GM18499 (cell line): ENCODE results near the gene NFKBIE.
"Not testable (repeated sequence)": the region's sequence is repeated elsewhere in the genome, so short reads cannot be mapped to it uniquely, and the experiment has no call there.

ENCODE experiments used
- ATAC-seq: cut with Tn5 transposase; IDR thresholded peaks from one replicate; pipeline ENCODE4 v1.9.1; 2021; ENCODE audit warnings: moderate number of reproducible peaks; ENCODE audit not compliant: insufficient read depth, unreplicated experiment

NFKBIE gene, protein sequence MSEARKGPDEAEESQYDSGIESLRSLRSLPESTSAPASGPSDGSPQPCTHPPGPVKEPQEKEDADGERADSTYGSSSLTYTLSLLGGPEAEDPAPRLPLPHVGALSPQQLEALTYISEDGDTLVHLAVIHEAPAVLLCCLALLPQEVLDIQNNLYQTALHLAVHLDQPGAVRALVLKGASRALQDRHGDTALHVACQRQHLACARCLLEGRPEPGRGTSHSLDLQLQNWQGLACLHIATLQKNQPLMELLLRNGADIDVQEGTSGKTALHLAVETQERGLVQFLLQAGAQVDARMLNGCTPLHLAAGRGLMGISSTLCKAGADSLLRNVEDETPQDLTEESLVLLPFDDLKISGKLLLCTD

DNA sequence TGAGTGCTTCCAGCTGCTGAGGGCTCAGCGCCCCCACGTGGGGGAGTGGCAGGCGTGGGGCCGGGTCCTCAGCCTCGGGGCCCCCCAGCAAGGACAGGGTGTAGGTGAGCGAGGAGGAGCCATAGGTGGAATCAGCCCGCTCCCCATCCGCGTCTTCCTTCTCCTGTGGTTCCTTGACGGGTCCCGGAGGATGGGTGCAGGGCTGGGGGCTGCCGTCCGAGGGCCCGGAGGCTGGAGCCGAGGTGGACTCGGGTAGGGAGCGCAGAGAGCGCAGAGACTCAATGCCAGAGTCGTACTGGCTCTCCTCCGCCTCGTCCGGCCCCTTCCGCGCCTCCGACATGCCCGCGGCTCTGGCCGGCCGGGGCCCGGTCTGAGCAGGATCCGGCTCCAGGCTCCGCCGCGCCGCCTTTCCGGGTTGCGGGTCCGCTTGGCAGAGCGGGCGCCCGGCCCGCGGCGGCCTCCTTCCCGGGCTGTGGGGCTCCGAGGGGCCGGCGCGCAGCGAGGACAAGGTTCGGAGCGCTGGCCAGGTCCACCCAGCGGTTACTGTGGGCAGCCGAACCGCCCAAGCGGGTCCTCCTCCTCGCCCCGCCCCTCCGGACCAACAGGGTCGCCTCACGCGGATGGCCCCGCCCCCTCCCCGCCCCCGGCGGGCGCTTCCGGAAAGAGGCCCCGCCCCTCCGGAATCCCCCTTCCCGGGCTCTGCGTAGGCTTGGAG is at the start of gene NFKBIE:
Gene NFKBIE (minus strand): TSS at position 545 of the 715 bp plus-strand sequence. CDS start 205 bp downstream, at position 340.
- ATAC-seq: no peak

GRCh38 chr6:44314657-44315056 is 49.3 kb upstream of the NFKBIE start:
- ATAC-seq: not testable (repeated sequence)

- peak; percentile 66 for ATAC-seq
Measured at GRCh38 chr6:44312901-44313788, 47.8 kb upstream of the NFKBIE start, which contains the start of gene AARS2. AARS2 (minus strand) TSS chr6:44313347; CDS start chr6:44313323, 24 bp downstream.

GRCh38 chr6:44311767-44312166 is 46.4 kb upstream of the NFKBIE start:
- no peak for ATAC-seq

- ATAC-seq: no peak
Measured at GRCh38 chr6:44311304-44311703, 46.0 kb upstream of the NFKBIE start.

DNA sequence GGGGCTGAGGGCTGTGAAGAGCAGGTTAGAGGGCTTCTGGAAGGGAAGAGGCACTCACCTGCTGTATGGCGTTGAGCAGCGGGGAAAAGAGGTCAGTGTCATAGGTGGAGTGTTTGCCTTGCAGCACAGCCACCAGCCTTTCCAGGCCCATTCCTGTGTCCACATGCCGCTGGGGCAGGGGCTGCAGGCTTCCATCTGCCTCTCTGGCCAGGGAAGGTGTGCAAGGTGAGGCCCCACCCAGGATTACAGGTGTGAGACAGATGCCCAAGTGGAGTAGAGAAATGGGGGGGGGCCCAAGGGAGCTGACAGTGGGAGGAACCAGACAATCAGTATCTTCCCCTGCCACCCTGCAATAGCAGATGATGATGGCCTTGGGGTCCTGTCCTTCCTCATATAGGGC is 44.9 kb upstream of the NFKBIE start:
- ATAC-seq: no peak

- no peak for ATAC-seq
Measured at GRCh38 chr6:44309631-44310030, 44.3 kb upstream of the NFKBIE start.

- no peak for ATAC-seq
Measured at GRCh38 chr6:44309092-44309491, 43.7 kb upstream of the NFKBIE start.

DNA sequence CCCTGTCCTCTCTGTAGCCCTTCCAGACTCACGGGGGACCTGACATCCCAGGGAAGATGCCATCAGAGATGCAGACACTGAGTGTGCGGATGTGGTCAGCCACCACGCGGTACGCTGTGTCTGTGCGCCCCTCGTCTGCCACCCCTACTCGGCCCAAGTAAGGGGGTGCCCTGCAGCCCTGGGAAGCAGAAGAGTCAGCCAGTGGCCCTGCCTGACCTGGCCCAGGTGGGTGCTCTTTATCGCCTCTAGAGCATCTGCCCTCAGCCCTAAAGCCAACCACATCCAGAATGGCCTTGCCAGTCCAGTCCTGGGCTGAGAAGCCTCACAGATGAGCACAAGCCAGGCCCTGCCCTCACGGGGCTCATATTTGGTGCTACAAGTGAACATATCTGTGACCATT is 41.9 kb upstream of the NFKBIE start:
- ATAC-seq: no peak

DNA sequence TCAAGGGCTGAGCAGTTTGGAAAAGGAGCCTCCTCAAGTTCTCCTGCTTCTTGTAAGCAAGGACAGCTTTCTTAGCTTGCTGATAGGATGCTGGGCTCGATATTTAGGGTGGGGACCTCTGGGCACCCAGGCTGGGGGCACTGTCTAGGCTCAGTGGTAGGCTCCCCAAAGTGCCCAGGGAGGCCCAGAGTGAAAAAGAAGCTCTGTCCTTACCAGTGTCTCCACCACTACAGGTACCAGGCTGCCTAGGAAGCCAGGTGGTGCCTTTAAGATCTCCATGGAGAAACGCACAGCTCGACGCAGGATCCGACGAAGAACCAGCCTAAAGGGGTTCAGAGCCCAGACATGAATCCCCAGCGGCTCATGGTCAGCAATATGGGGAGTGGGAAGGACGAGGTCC is 41.4 kb upstream of the NFKBIE start:
- ATAC-seq: no peak

- no peak for ATAC-seq
Measured at GRCh38 chr6:44305200-44305725, 39.9 kb upstream of the NFKBIE start.

DNA sequence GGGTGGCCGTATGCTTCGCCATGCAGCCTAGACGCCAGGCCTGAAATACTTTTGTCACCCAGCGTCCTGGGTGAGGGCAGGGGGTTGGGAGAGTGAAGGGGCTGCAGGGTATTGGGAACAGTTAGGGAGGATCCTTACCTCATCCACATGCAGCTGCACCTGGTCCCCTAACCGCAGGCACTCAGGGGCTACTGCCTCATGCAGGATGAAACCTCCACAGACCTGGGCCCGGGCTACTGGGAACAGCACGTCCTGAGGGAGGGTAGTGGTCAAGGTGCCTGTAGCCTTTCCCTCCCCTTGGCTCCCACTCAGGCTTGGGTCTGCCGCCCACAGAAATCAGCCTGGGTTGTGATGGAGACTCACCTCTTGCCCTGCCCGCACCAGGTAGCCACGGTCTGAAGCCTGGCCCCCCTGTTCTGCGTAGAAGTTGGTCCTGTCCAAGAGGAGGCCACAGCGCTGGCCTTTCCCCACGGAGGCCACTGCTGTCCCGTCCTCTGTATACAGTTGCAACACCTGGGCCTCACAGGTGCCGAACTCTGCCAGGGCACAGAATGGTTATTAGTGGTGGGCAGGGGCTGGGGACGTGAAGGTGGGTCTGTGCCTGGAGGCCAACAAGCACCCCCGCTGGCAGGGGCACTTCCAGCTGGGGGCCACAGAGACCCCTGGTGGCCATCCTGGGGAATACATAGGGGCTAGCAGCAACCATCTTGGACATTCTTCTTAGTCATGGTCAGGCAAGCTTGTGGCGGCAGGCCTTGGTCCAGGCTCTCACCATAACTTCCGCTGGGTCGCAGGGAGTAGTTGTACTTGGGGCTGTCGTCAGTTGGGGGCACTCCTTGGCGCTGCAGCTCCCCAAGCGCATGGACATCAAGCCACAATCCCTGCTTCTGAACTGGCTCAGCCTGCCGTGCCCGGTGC is 39.2 kb upstream of the NFKBIE start:
- no peak for ATAC-seq

GRCh38 chr6:44303842-44304241 is 38.5 kb upstream of the NFKBIE start:
- no peak for ATAC-seq

GRCh38 chr6:44302856-44303255 is 37.5 kb upstream of the NFKBIE start:
- ATAC-seq: no peak

DNA sequence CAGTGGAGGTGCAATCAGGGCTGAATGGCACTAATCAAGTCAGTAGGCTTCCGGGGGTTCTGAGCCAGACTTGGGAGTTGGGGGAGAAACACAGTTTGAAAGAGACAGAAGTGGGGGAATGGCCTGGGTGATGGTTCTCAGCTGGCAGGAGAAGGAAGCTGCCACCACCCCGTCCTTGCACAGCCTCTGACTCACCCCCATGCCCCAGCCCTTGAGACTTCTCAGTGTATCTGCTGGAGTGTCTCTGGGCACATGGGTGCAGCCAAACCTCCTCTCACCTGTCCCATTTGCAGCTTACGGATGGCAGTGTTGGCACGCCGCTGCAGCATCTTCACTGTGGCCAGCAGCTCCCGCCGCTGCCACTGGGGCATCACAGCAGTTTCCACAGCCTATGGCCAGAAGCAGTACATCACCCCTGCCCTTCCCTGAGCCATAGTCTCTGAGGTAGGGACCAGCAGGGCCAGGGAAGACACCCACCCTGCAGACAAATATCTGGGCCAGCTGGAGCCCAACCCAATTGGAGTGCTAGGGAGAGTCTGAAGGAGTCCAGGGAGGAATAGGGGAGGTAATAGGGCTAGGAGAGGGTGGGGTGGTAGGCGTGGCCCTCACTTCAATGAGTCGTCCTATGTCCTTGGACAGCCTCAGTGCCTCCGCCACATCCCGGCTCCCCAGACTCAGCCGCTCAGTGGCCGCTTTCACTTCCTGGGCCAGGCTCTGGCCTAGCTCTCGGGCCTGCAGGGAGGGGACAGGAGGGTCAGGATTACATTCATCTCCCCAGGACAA is 36.6 kb upstream of the NFKBIE start:
- ATAC-seq: no peak

- ATAC-seq: no peak
Measured at GRCh38 chr6:44301106-44301505, 35.8 kb upstream of the NFKBIE start.

DNA sequence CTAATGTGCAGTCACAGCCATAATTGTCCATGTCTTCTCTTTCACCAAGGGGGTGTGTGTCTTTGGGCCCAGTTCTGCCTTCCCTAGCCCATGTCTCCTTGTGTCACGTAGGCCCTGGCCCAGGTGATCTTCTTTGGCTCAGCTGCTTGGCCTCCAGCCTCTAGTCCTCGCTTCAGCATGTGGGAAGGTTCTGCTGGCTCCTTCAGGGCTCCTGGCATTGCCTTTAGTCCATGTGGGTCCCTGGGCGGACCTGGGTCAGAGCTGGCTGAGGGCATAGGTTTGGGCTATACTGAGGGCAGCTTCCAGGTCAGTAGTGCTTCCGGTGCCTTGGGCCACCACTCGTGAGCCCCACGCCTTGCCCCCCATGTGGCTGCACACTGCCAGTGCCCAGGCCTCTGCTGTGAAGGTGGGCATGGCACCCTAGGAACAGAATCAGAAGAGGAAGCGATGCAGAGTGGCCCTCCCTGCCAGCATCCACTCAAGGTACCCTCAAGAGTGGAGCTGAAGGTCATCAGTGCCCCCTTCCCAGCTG is 35.0 kb upstream of the NFKBIE start:
- no peak for ATAC-seq

GRCh38 chr6:44298864-44299263 is 33.5 kb upstream of the NFKBIE start:
- no peak for ATAC-seq
